Testis (tissue), 3 donors: ENCODE results near the gene BNC2. TPM values are rescaled to one million over a fixed set of nuclear protein-coding genes. Genes with fewer than 3 reads are reported as not detected.

Experiments used
- DNase-seq: peaks from one replicate; pipeline ENCODE4 v3.0.0-alpha.2; 2019
- H3K27ac ChIP-seq, 2 donors: fragments of 200-600 bp; sonication (generic); one replicate each; pipeline ENCODE4 v1.5.1; 2019
- H3K27me3 ChIP-seq: fragments of 200-600 bp; sonication (generic); one replicate; pipeline ENCODE4 v1.5.1; 2019
- H3K36me3 ChIP-seq: fragments of 200-600 bp; sonication (generic); one replicate; pipeline ENCODE4 v1.5.1; 2017; ENCODE audit warnings: low read depth; ENCODE audit errors: missing control alignments
- H3K4me1 ChIP-seq: fragments of 200-600 bp; sonication (generic); one replicate; pipeline ENCODE4 v1.5.1; 2019
- H3K4me3 ChIP-seq, 2 donors: fragments of 200-600 bp; sonication (generic); one replicate each; pipeline ENCODE4 v1.5.1; 2017 to 2019
- H3K9me3 ChIP-seq: fragments of 200-600 bp; sonication (generic); one replicate; pipeline ENCODE4 v1.5.1; 2017
- POLR2A ChIP-seq: fragments of 450-650 bp; IDR thresholded peaks from one replicate; pipeline ENCODE4 v1.6.1; 2017; ENCODE audit warnings: antibody characterized with exemption, mild to moderate bottlenecking, moderate library complexity
- WGBS, 2 donors: methylation state at CpG; one replicate each; pipeline ENCODE4 v1.1.5; 2018; 5-methylcytosine and 5-hydroxymethylcytosine counted together
- intact Hi-C: fragments of 100-400 bp; cut with DNase I; formaldehyde crosslinking; loops from one replicate; pipeline ENCODE4 v1.15.1; 2023; ENCODE audit warnings: low total_unique reads
- polyA plus RNA-seq: library from polyadenylated mRNA; stranded (reverse); fragments of 350-450 nt; fragmentation: Illumina TruSeq; extraction: RNeasy Lipid Tissue Mini Kit (QIAGEN cat#74804); gene quantifications from one replicate; pipeline ENCODE4 v1.2.3, GENCODE V29; 2014; ENCODE audit warnings: low read depth, low replicate concordance; ENCODE audit not compliant: insufficient read depth
- total RNA-seq, 2 donors: library from RNA; depleted of rRNA; stranded (reverse); fragments of >200 nt; gene quantifications; one replicate each; pipeline ENCODE4 v1.2.3, GENCODE V29; 2016
- TF ChIP-seq, protein P1 (sequence below), 3 experiments: fragments of 450-650 bp in 2 of 3; fragments of 200-600 bp in 1 of 3; sonication (generic) in 1 of 3; IDR thresholded peaks; one replicate each; pipeline ENCODE4 v1.5.1; 2016 to 2019; ENCODE audit warnings: antibody characterized with exemption in 3 of 3, mild to moderate bottlenecking in 2 of 3, moderate library complexity in 1 of 3

Gene BNC2
- total and polyA plus RNA-seq, 3 donors from 2014 or later = 14.6 to 35.2 (median 32.0) TPM

DNA sequence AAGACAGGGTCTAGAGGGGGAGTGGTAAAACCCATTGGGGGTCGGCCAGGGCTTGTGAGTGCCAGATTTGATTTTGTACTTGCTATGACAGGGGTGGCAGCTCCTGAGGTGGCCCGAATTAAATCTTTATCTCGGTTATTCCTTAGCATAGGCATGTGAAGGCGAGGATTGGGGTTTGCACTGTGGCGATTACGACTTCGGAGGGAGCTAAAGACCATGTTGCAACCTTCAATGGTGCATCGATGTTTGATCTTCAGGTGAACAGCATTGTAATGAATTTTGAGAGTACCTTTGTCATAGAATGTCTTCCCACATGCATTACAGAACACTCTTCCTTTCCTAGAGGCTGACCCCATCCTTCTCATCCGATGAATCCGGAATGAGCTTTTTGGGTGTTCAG lies 433.9 kb downstream of the BNC2 start:
- intact Hi-C loops = no loop called here
- 94 to 95% methylated on average over 10 of the region's 10 CpGs for WGBS, 2 donors
- Histone ChIP-seq H3K4me1 (no peaks in the 10 kb centered on the region), H3K9me3 (no peaks in the 10 kb centered on the region), H3K4me3 (no peak overlapping the region), H3K27me3 (no peaks in the 10 kb centered on the region), H3K36me3 (no peaks in the 10 kb centered on the region), H3K27ac (no peak overlapping the region)
- TF ChIP-seq, protein P1, sequence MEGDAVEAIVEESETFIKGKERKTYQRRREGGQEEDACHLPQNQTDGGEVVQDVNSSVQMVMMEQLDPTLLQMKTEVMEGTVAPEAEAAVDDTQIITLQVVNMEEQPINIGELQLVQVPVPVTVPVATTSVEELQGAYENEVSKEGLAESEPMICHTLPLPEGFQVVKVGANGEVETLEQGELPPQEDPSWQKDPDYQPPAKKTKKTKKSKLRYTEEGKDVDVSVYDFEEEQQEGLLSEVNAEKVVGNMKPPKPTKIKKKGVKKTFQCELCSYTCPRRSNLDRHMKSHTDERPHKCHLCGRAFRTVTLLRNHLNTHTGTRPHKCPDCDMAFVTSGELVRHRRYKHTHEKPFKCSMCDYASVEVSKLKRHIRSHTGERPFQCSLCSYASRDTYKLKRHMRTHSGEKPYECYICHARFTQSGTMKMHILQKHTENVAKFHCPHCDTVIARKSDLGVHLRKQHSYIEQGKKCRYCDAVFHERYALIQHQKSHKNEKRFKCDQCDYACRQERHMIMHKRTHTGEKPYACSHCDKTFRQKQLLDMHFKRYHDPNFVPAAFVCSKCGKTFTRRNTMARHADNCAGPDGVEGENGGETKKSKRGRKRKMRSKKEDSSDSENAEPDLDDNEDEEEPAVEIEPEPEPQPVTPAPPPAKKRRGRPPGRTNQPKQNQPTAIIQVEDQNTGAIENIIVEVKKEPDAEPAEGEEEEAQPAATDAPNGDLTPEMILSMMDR (IDR thresholded peaks at IDR 0.05) = no peak
- no peak for TF ChIP-seq POLR2A
- DNase-seq = no peak

DNA sequence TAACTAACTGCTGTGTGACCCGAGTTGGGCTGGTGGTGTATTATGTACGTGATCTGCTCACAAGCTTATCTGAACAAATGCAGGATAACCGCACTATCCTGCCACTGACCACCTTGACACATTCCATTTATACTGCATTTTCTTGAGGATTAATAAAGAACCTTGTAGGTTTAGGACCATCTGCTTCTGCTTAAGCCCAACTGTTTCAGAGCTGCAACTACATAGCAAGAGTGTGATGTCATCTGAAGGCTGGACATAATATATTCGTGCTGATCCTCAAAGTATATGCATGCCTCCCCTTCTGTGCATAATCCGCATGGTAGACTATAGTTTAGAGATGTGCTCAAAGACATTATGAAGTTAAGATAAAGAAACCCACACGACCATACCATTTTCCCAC lies 435.9 kb downstream of the BNC2 start:
- H3K27ac ChIP-seq = no peak overlapping the region
- no peak for TF ChIP-seq POLR2A
- TF ChIP-seq, protein P1 (IDR thresholded peaks at IDR 0.05) = no peak
- no peaks in the 10 kb centered on the region for H3K4me1 ChIP-seq
- no peak for DNase-seq
- intact Hi-C loops = no loop called here
- H3K27me3 ChIP-seq = no peaks in the 10 kb centered on the region
- 87 to 90% methylated on average over 6 of the region's 6 CpGs for WGBS, 2 donors
- H3K36me3 ChIP-seq = no peaks in the 10 kb centered on the region
- H3K4me3 ChIP-seq = no peak overlapping the region
- H3K9me3 ChIP-seq = no peaks in the 10 kb centered on the region

DNA sequence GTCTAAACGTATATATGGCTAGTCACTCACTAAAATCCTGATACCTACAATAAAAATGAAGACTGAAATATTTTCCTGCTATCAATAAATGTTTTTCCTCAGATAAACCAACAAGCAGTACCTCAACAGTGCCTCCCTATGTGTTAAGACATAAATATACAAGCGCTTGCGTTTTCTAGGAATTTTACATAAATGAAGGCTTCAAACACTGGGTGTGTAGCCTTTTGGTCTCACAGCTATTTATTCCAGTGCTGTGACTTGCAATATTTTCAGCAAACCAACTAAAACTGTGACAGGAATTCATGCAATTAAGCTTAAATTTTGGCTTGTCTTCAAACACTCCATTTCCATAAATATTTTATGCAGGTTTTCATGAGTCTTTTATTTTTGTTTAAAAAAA lies 437.0 kb downstream of the BNC2 start:
- Histone ChIP-seq H3K27ac (no peak overlapping the region), H3K27me3 (no peaks in the 10 kb centered on the region), H3K4me1 (no peaks in the 10 kb centered on the region), H3K4me3 (no peak overlapping the region), H3K36me3 (no peaks in the 10 kb centered on the region), H3K9me3 (no peaks in the 10 kb centered on the region)
- 93% methylated on average over 3 of the region's 3 CpGs for WGBS, 2 donors
- intact Hi-C loops = no loop called here
- DNase-seq = no peak
- TF ChIP-seq POLR2A = no peak
- TF ChIP-seq, protein P1 (IDR thresholded peaks at IDR 0.05) = no peak

DNA sequence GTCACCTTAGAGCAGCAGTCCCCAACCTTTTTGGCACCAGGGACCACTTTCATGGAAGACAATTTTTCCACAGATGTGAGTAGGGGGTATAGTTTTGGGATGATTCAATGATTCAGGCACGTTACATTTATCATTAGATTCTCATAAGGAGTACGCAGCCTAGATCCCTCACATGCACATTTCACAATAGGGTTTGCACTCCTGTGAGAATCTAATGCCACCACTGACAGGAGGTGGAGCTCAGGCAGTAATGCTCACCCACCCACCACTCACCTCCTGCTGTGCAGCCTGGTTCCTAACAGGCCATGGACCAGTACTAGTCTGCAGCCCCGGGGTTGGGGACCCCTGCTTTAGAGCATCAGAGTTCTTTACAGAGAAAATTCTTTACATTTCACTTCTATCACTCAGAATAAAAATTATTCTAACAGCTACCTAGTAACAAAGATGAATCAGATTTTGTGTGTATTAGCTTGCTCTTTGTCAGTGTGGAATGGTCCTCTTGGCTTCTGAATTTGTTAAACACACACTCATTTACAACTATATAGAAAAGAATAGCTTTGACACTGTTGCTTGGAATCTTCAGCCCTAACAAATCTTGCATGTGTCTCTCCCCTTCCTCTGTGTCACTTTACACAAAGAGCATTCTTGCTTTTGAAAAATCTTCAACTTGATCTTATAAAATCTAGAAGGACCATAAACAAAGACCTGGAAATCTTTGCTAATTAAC lies 438.6 kb downstream of the BNC2 start:
- no peak for DNase-seq
- WGBS, 2 donors = 90 to 94% methylated on average over 3 of the region's 3 CpGs
- no peak for TF ChIP-seq POLR2A
- TF ChIP-seq, protein P1 (IDR thresholded peaks at IDR 0.05) = no peak
- H3K27ac ChIP-seq = no peak overlapping the region
- no peaks in the 10 kb centered on the region for H3K27me3 ChIP-seq
- H3K9me3 ChIP-seq = no peaks in the 10 kb centered on the region
- H3K4me3 ChIP-seq = no peak overlapping the region
- H3K4me1 ChIP-seq = no peaks in the 10 kb centered on the region
- H3K36me3 ChIP-seq = no peaks in the 10 kb centered on the region
- intact Hi-C loops = no loop called here

DNA sequence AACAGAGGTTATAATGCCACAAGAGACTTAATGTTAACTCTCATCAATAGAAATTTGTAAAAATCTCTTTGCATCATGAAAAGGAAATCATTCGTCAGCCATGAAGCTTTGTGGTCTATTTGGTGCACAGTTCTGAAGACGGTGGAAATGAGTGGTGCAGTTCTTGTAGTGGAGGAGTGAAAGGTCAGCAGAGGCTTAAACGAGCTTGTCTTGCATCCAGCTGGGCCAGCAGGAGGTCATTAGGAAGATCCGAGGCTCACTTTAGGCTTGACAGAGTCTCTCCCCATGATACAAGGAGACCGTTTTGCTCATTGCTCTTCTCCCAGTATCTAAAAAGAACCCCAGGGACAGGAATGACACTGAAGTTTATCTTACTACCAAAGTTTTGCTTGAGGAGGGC lies 440.8 kb downstream of the BNC2 start:
- no peak for DNase-seq
- Histone ChIP-seq H3K4me1 (no peaks in the 10 kb centered on the region), H3K4me3 (no peak overlapping the region), H3K27ac (no peak overlapping the region), H3K36me3 (no peaks in the 10 kb centered on the region), H3K27me3 (no peaks in the 10 kb centered on the region), H3K9me3 (no peaks in the 10 kb centered on the region)
- intact Hi-C loops = no loop called here
- WGBS, 2 donors = 49 to 50% methylated on average over 5 of the region's 5 CpGs
- TF ChIP-seq, protein P1 (IDR thresholded peaks at IDR 0.05) = no peak
- TF ChIP-seq POLR2A = no peak
